ENCODE data around the gene PELI2. TPM values are rescaled to one million over a fixed set of nuclear protein-coding genes. Genes with fewer than 3 reads are reported as not detected.
A peak's percentile ranks its signal among the peaks of the same experiment; 100 is the strongest.

PELI2 gene
- total RNA-seq, 1 donor from 2014 or later = 27.2 TPM

- Mint-ChIP-seq H3K27me3 (ENCODE audit: insufficient read depth, low read depth) (no peaks in the 10 kb centered on the region), H3K36me3 (peaks cover 12% of the 10 kb centered on the region), H3K9me3 (no peaks in the 10 kb centered on the region), H3K27ac (no peak overlapping the region), H3K4me3 (no peak overlapping the region), H3K4me1 (peaks cover 11% of the 10 kb centered on the region)
- Histone ChIP-seq H3K4me2 (no peak overlapping the region), H4K20me1 (ENCODE audit: low read depth) (no peaks in the 10 kb centered on the region), H3K4me1 (peaks cover 8% of the 10 kb centered on the region), H3K4me3 (no peak overlapping the region), H3K79me2 (ENCODE audit: low read depth) (no peaks in the 10 kb centered on the region), H3K27ac (no peak overlapping the region), H3K27me3 (no peaks in the 10 kb centered on the region), H3K9ac (no peak overlapping the region), H3K9me3 (ENCODE audit: low read depth) (no peaks in the 10 kb centered on the region), H2AFZ (replicated peaks) (no peak overlapping the region), H3K36me3 (peaks cover under 1% of the 10 kb centered on the region), H3F3A (ENCODE audit: low read depth) (no peaks in the 10 kb centered on the region)
- no peak for DNase-seq (ENCODE audit: low spot score)
- TF ChIP-seq CTCF (IDR thresholded peaks at IDR 0.05) (no peak), EZH2 (IDR thresholded peaks at IDR 0.05) (no peak), EZH2phosphoT487 (IDR thresholded peaks at IDR 0.05) (no peak)
Observed at GRCh38 chr14:56295743-56296142, 177.5 kb downstream of the PELI2 start.

GRCh38 chr14:56297449-56297848 lies 179.2 kb downstream of the PELI2 start:
- Histone ChIP-seq H3K36me3 (no peaks in the 10 kb centered on the region), H3K79me2 (ENCODE audit: low read depth) (no peaks in the 10 kb centered on the region), H3K27me3 (no peaks in the 10 kb centered on the region), H3K9ac (no peak overlapping the region), H4K20me1 (ENCODE audit: low read depth) (no peaks in the 10 kb centered on the region), H3F3A (ENCODE audit: low read depth) (no peaks in the 10 kb centered on the region), H3K4me2 (no peak overlapping the region), H3K4me1 (peaks cover 8% of the 10 kb centered on the region), H3K9me3 (ENCODE audit: low read depth) (no peaks in the 10 kb centered on the region), H2AFZ (replicated peaks) (no peak overlapping the region), H3K27ac (no peak overlapping the region), H3K4me3 (no peak overlapping the region)
- Mint-ChIP-seq H3K4me3 (no peak overlapping the region), H3K27ac (no peak overlapping the region), H3K4me1 (peaks cover 11% of the 10 kb centered on the region), H3K9me3 (no peaks in the 10 kb centered on the region), H3K36me3 (peaks cover 10% of the 10 kb centered on the region), H3K27me3 (ENCODE audit: insufficient read depth, low read depth) (no peaks in the 10 kb centered on the region)
- no peak for DNase-seq (ENCODE audit: low spot score)
- TF ChIP-seq CTCF (IDR thresholded peaks at IDR 0.05) (no peak), EZH2 (IDR thresholded peaks at IDR 0.05) (no peak), EZH2phosphoT487 (IDR thresholded peaks at IDR 0.05) (no peak)

- TF ChIP-seq CTCF (IDR thresholded peaks at IDR 0.05) (peak; percentile 23), EZH2 (IDR thresholded peaks at IDR 0.05) (no peak)
- H3K27ac ChIP-seq = no peak overlapping the region
- no peak for DNase-seq (ENCODE audit: low spot score)
Observed at GRCh38 chr14:56299306-56299984, 181.2 kb downstream of the PELI2 start.

More at GRCh38 chr14:56299306-56299984, 181.2 kb downstream of the PELI2 start:
- H3K4me2 ChIP-seq = no peak overlapping the region
- no peaks in the 10 kb centered on the region for H3K9me3 ChIP-seq (ENCODE audit: low read depth)
- no peaks in the 10 kb centered on the region for H4K20me1 ChIP-seq (ENCODE audit: low read depth)
- H3K4me1 ChIP-seq = peaks cover 8% of the 10 kb centered on the region
- H3K9ac ChIP-seq = no peak overlapping the region
- H3K36me3 ChIP-seq = no peaks in the 10 kb centered on the region
- no peaks in the 10 kb centered on the region for H3K27me3 Mint-ChIP-seq (ENCODE audit: insufficient read depth, low read depth)
- no peaks in the 10 kb centered on the region for H3K79me2 ChIP-seq (ENCODE audit: low read depth)
- no peak overlapping the region for H3K4me3 ChIP-seq
- H3K4me1 Mint-ChIP-seq = peaks cover 3% of the 10 kb centered on the region
- H3K9me3 Mint-ChIP-seq = no peaks in the 10 kb centered on the region
- no peaks in the 10 kb centered on the region for H3F3A ChIP-seq (ENCODE audit: low read depth)
- H2AFZ ChIP-seq (replicated peaks) = no peak overlapping the region
- H3K36me3 Mint-ChIP-seq = peaks cover 10% of the 10 kb centered on the region
- H3K4me3 Mint-ChIP-seq = no peak overlapping the region
- H3K27me3 ChIP-seq = no peaks in the 10 kb centered on the region
- H3K27ac Mint-ChIP-seq = no peak overlapping the region

All from neural progenitor cell (in vitro differentiated cells).